Hepatocyte (in vitro differentiated cells): Measurements from ENCODE around the gene LRMDA. TPM values are rescaled to one million over a fixed set of nuclear protein-coding genes. Genes with fewer than 3 reads are reported as not detected.
A peak's percentile ranks its signal among the peaks of the same experiment; 100 is the strongest.

Experiments
- DNase-seq: peaks from one replicate; pipeline ENCODE4 v3.0.0-alpha.2; 2016; ENCODE audit warnings: low spot score
- H2AFZ ChIP-seq: fragments of 200-600 bp; sonication (generic); 2 replicates; pipeline ENCODE4 v1.6.0; 2016; ENCODE audit warnings: antibody characterized with exemption, mild to moderate bottlenecking
- H3K27ac ChIP-seq: fragments of 200-600 bp; sonication (generic); 2 replicates; pipeline ENCODE4 v1.5.1; 2016; ENCODE audit warnings: mild to moderate bottlenecking
- H3K27me3 ChIP-seq: fragments of 200-600 bp; sonication (generic); 2 replicates; pipeline ENCODE4 v1.6.1; 2016
- H3K36me3 ChIP-seq: fragments of 200-600 bp; sonication (generic); replicated peaks from 2 replicates; pipeline ENCODE4 v1.5.1; 2016; ENCODE audit warnings: low read depth; ENCODE audit not compliant: insufficient read depth
- H3K4me1 ChIP-seq: fragments of 200-600 bp; sonication (generic); 2 replicates; pipeline ENCODE4 v1.5.1; 2016; ENCODE audit warnings: mild to moderate bottlenecking, moderate library complexity; ENCODE audit not compliant: insufficient read depth
- H3K4me2 ChIP-seq: fragments of 200-600 bp; sonication (generic); 2 replicates; pipeline ENCODE4 v1.6.0; 2016
- H3K4me3 ChIP-seq: fragments of 200-600 bp; sonication (generic); 2 replicates; pipeline ENCODE4 v1.5.1; 2016; ENCODE audit warnings: mild to moderate bottlenecking
- H3K79me2 ChIP-seq: fragments of 200-600 bp; sonication (generic); 2 replicates; pipeline ENCODE4 v1.6.0; 2017; ENCODE audit warnings: mild to moderate bottlenecking
- H3K9me2 ChIP-seq: fragments of 200-600 bp; sonication (generic); replicated peaks from 2 replicates; pipeline ENCODE4 v1.6.0; 2017; ENCODE audit warnings: mild to moderate bottlenecking; ENCODE audit not compliant: insufficient read depth
- H3K9me3 ChIP-seq: fragments of 200-600 bp; sonication (generic); 2 replicates; pipeline ENCODE4 v1.5.1; 2016; ENCODE audit warnings: low read depth, mild to moderate bottlenecking
- H4K20me1 ChIP-seq: fragments of 200-600 bp; sonication (generic); 2 replicates; pipeline ENCODE4 v1.6.0; 2016; ENCODE audit warnings: mild to moderate bottlenecking; ENCODE audit not compliant: insufficient read depth, poor library complexity, severe bottlenecking
- EZH2 ChIP-seq: fragments of 200-600 bp; sonication (generic); IDR thresholded peaks from 2 replicates; pipeline ENCODE4 v1.6.1; 2016; ENCODE audit warnings: antibody characterized with exemption, mild to moderate bottlenecking, borderline replicate concordance
- EZH2phosphoT487 ChIP-seq: fragments of 200-600 bp; sonication (generic); IDR thresholded peaks from one replicate; pipeline ENCODE4 v1.6.1; 2018; ENCODE audit warnings: antibody characterized with exemption, mild to moderate bottlenecking, low read depth, moderate library complexity; ENCODE audit not compliant: unreplicated experiment, severe bottlenecking
- WGBS: methylation state at CpG from one replicate; pipeline ENCODE4 v1.1.6; 2016; ENCODE audit warnings: low lambda C conversion rate; ENCODE audit errors: missing lambda C conversion rate; 5-methylcytosine and 5-hydroxymethylcytosine counted together
- polyA plus RNA-seq: library from polyadenylated mRNA; unstranded; fragments of >200 nt; fragmentation: Nextera tagmentation; extraction: Ambion mirVana; gene quantifications from 2 replicates; pipeline ENCODE4 v1.2.1, GENCODE V29; 2016
- total RNA-seq: library from RNA; depleted of rRNA; stranded (reverse); fragments of >200 nt; gene quantifications from 2 replicates; pipeline ENCODE4 v1.2.3, GENCODE V29; 2014
- TF ChIP-seq, protein P1 (sequence below): fragments of 200-600 bp; sonication (generic); IDR thresholded peaks from 2 replicates; pipeline ENCODE4 v1.5.1; 2016; ENCODE audit warnings: antibody characterized with exemption, mild to moderate bottlenecking; ENCODE audit not compliant: poor library complexity

Gene LRMDA
- total and polyA plus RNA-seq, 2 experiments from 2014 or later = 5.6 to 15.7 TPM

DNA sequence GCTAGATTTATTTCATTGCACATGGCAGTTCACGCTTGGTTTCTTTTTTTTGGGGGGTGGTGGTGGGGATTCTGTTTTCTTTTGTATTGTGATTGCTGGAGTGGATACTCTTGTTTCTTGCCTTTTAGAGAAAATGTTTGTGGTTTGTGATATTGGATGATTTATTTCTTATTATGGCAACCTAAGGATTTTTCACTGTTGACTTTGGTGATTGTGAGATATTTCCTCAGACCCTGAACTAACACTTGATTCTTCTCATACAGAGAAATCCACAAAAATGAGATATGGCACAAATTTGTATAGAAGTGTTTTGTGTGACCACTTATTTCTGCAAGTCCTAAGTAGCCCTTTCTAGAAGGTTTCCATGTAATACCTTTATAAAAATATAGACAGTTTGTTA lies 871.1 kb downstream of the LRMDA start:
- Histone ChIP-seq H3K27ac (no peak overlapping the region), H3K4me2 (peak overlapping the region; percentile 0), H3K9me2 (no peaks in the 10 kb centered on the region), H4K20me1 (no peaks in the 10 kb centered on the region), H3K27me3 (no peaks in the 10 kb centered on the region), H3K4me3 (no peak overlapping the region), H2AFZ (no peak overlapping the region), H3K79me2 (no peaks in the 10 kb centered on the region), H3K4me1 (peaks cover 37% of the 10 kb centered on the region), H3K9me3 (no peaks in the 10 kb centered on the region), H3K36me3 (no peaks in the 10 kb centered on the region)
- no peak for TF ChIP-seq EZH2phosphoT487
- TF ChIP-seq, protein P1, sequence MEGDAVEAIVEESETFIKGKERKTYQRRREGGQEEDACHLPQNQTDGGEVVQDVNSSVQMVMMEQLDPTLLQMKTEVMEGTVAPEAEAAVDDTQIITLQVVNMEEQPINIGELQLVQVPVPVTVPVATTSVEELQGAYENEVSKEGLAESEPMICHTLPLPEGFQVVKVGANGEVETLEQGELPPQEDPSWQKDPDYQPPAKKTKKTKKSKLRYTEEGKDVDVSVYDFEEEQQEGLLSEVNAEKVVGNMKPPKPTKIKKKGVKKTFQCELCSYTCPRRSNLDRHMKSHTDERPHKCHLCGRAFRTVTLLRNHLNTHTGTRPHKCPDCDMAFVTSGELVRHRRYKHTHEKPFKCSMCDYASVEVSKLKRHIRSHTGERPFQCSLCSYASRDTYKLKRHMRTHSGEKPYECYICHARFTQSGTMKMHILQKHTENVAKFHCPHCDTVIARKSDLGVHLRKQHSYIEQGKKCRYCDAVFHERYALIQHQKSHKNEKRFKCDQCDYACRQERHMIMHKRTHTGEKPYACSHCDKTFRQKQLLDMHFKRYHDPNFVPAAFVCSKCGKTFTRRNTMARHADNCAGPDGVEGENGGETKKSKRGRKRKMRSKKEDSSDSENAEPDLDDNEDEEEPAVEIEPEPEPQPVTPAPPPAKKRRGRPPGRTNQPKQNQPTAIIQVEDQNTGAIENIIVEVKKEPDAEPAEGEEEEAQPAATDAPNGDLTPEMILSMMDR = no peak
- TF ChIP-seq EZH2 = no peak
- DNase-seq = no peak
- WGBS = 94% methylated on average over 1 of the region's 1 CpG

- WGBS = 48% methylated on average over 8 of the region's 8 CpGs
- no peaks in the 10 kb centered on the region for H3K27me3 ChIP-seq
- H3K9me3 ChIP-seq = no peaks in the 10 kb centered on the region
- no peak for TF ChIP-seq EZH2phosphoT487
- no peak for TF ChIP-seq EZH2
- TF ChIP-seq, protein P1 = no peak
- H3K27ac ChIP-seq = peak overlapping the region; percentile 9
- no peaks in the 10 kb centered on the region for H3K36me3 ChIP-seq
- no peak overlapping the region for H2AFZ ChIP-seq
- no peak overlapping the region for H3K4me3 ChIP-seq
- no peak for DNase-seq
- peaks cover 30% of the 10 kb centered on the region for H3K4me1 ChIP-seq
- peak overlapping the region; percentile 17 for H3K4me2 ChIP-seq
- H3K79me2 ChIP-seq = no peaks in the 10 kb centered on the region
- no peaks in the 10 kb centered on the region for H3K9me2 ChIP-seq
- H4K20me1 ChIP-seq = no peaks in the 10 kb centered on the region
Observed at GRCh38 chr10:76302961-76303630, 871.7 kb downstream of the LRMDA start.

GRCh38 chr10:76303682-76304316 lies 872.4 kb downstream of the LRMDA start:
- Histone ChIP-seq H3K4me1 (peaks cover 27% of the 10 kb centered on the region), H3K79me2 (no peaks in the 10 kb centered on the region), H4K20me1 (no peaks in the 10 kb centered on the region), H3K27ac (no peak overlapping the region), H3K9me2 (no peaks in the 10 kb centered on the region), H2AFZ (no peak overlapping the region), H3K4me3 (no peak overlapping the region), H3K4me2 (peak overlapping the region; percentile 17), H3K36me3 (no peaks in the 10 kb centered on the region), H3K9me3 (no peaks in the 10 kb centered on the region), H3K27me3 (no peaks in the 10 kb centered on the region)
- peak; percentile 89 for DNase-seq
- TF ChIP-seq, protein P1 = peak; percentile 78
- no peak for TF ChIP-seq EZH2phosphoT487
- 28% methylated on average over 8 of the region's 8 CpGs for WGBS
